Gastroesophageal sphincter (tissue), 3 donors: ENCODE results near the gene MYO1B.

Source experiments
- CTCF ChIP-seq, 4 experiments: fragments of 200-600 bp in 2 of 4; fragments of 450-650 bp in 2 of 4; sonication (generic) in 1 of 4; IDR thresholded peaks; one replicate each; pipeline ENCODE4 v1.5.1; 2017 to 2019; ENCODE audit warnings: antibody characterized with exemption in 4 of 4, mild to moderate bottlenecking in 2 of 4, moderate library complexity in 2 of 4
- POLR2A ChIP-seq, 2 donors: fragments of 450-650 bp; IDR thresholded peaks; one replicate each; pipeline ENCODE4 v1.6.1; 2017; ENCODE audit warnings: antibody characterized with exemption in 2 of 2, mild to moderate bottlenecking in 2 of 2, moderate library complexity in 1 of 2
- POLR2AphosphoS5 ChIP-seq: sonication (generic); formaldehyde crosslinking; IDR thresholded peaks from one replicate; pipeline ENCODE4 v1.6.1; 2017; ENCODE audit warnings: antibody characterized with exemption

GRCh38 chr2:191291471-191291870, 46.3 kb downstream of the MYO1B start:
- TF ChIP-seq CTCF (IDR thresholded peaks at IDR 0.05) (no peak), POLR2A (IDR thresholded peaks at IDR 0.05) (no peak), POLR2AphosphoS5 (no peak)
